Spleen (tissue), 7 donors: ENCODE data around the gene MOB1B.

Experiments
- CTCF ChIP-seq, 11 experiments: fragments of 200-600 bp in 7 of 11; fragments of 450-650 bp in 4 of 11; sonication (generic) in 4 of 11; IDR thresholded peaks in 8 of 11; conservative IDR thresholded peaks in 3 of 11; 1 replicate in 7 of 11; 2 replicates in 4 of 11; pipeline versions ENCODE4 v1.4.0 to v1.8.0; 2016 to 2021; ENCODE audit warnings: antibody characterized with exemption in 11 of 11, inconsistent platforms in 4 of 11, mild to moderate bottlenecking in 1 of 11
- POLR2A ChIP-seq, 3 donors: fragments of 450-650 bp; IDR thresholded peaks; one replicate each; pipeline ENCODE4 v1.5.1; 2017; ENCODE audit warnings: antibody characterized with exemption in 3 of 3, mild to moderate bottlenecking in 1 of 3
- donor health status: DM: no; HTN: no; CAD: no; lungs with moderate emphysema.
- donor health status: DM: no; HTN: no; CAD: no.
- donor health status: DM: no; HTN: no; CAD: no.

GRCh38 chr4:70997546-70997945 is 95.4 kb downstream of the MOB1B start:
- TF ChIP-seq CTCF (IDR thresholded peaks at IDR 0.05 in 8 of 11, conservative IDR thresholded peaks at IDR 0.05 in 3 of 11) (no peak), POLR2A (IDR thresholded peaks at IDR 0.05) (no peak)
